HEK293T (cell line): ENCODE measurements around the gene NKTR.

ENCODE experiments used
- BHLHE40 ChIP-seq: fragments of 450-650 bp; IDR thresholded peaks from 2 replicates; pipeline ENCODE4 v1.6.1; 2016; ENCODE audit warnings: mild to moderate bottlenecking, moderate library complexity, borderline replicate concordance
- ELF4 ChIP-seq: fragments of 450-650 bp; IDR thresholded peaks from 2 replicates; pipeline ENCODE4 v1.6.1; 2017; ENCODE audit warnings: antibody characterized with exemption
- FOXM1 ChIP-seq: fragments of 450-650 bp; IDR thresholded peaks from 2 replicates; pipeline ENCODE4 v1.6.1; 2017; ENCODE audit warnings: mild to moderate bottlenecking, borderline replicate concordance
- L3MBTL2 ChIP-seq: fragments of 450-650 bp; conservative IDR thresholded peaks from 2 replicates; pipeline ENCODE4 v1.6.1; 2016; ENCODE audit warnings: mild to moderate bottlenecking
- NFRKB ChIP-seq: fragments of 450-650 bp; IDR thresholded peaks from 2 replicates; pipeline ENCODE4 v1.6.1; 2016; ENCODE audit warnings: mild to moderate bottlenecking, moderate library complexity
- SP1 ChIP-seq: fragments of 450-650 bp; IDR thresholded peaks from 2 replicates; pipeline ENCODE4 v1.6.1; 2017
- SUZ12 ChIP-seq: fragments of 450-650 bp; IDR thresholded peaks from 2 replicates; pipeline ENCODE4 v1.6.1; 2016; ENCODE audit warnings: mild to moderate bottlenecking
- TARDBP ChIP-seq: fragments of 450-650 bp; IDR thresholded peaks from 2 replicates; pipeline ENCODE4 v1.6.1; 2016

GRCh38 chr3:42578054-42578453 lies 22.4 kb upstream of the NKTR start:
- TF ChIP-seq BHLHE40 (no peak), SP1 (no peak), FOXM1 (no peak), TARDBP (no peak), SUZ12 (no peak), NFRKB (no peak), L3MBTL2 (no peak), ELF4 (no peak)
